Thoracic aorta (tissue), 2 donors: Measurements from ENCODE around the gene UBE2H. TPM values are rescaled to one million over a fixed set of nuclear protein-coding genes. Genes with fewer than 3 reads are reported as not detected.

Experiments
- ATAC-seq: fragments of 150-250 bp; one replicate; pipeline ENCODE4 v1.8.0; 2017; ENCODE audit warnings: low read depth; ENCODE audit not compliant: insufficient number of reproducible peaks, low FRiP score
- DNase-seq: peaks from one replicate; pipeline ENCODE4 v3.0.0-alpha.2; 2020; ENCODE audit warnings: low spot score
- H3K27ac ChIP-seq, 2 donors: fragments of 200-600 bp; sonication (generic); 1 replicate in 1 of 2; 2 replicates in 1 of 2; pipeline ENCODE4 v1.5.1; 2016; ENCODE audit warnings: mild to moderate bottlenecking in 2 of 2, moderate library complexity in 2 of 2
- H3K27me3 ChIP-seq: fragments of 200-600 bp; sonication (generic); replicated peaks from 2 replicates; pipeline ENCODE4 v1.6.0; 2016; ENCODE audit warnings: mild to moderate bottlenecking; ENCODE audit not compliant: insufficient read depth
- H3K36me3 ChIP-seq: fragments of 200-600 bp; sonication (generic); one replicate; pipeline ENCODE4 v1.5.1; 2016
- H3K4me1 ChIP-seq, 2 donors: fragments of 200-600 bp; sonication (generic); 1 replicate in 1 of 2; 2 replicates in 1 of 2; pipeline versions ENCODE4 v1.5.1 to v1.6.0; 2016; ENCODE audit warnings: low read depth in 2 of 2, mild to moderate bottlenecking in 1 of 2; ENCODE audit not compliant: control insufficient read depth in 1 of 2
- H3K4me3 ChIP-seq: fragments of 200-600 bp; sonication (generic); 2 replicates; pipeline ENCODE4 v1.5.1; 2016; ENCODE audit warnings: mild to moderate bottlenecking
- H3K9me3 ChIP-seq: fragments of 200-600 bp; sonication (generic); 2 replicates; pipeline ENCODE4 v1.5.1; 2016
- CTCF ChIP-seq: fragments of 200-600 bp; sonication (generic); IDR thresholded peaks from one replicate; pipeline ENCODE4 v1.5.1; 2019; ENCODE audit warnings: antibody characterized with exemption
- total RNA-seq, 2 donors: library from RNA; depleted of rRNA; stranded (reverse); fragments of >200 nt; gene quantifications; one replicate each; pipeline versions ENCODE4 v1.1.0 to v1.2.3, GENCODE V29; 2016

The UBE2H gene
- total RNA-seq, 2 donors from 2014 or later = 136 to 158 TPM

- Histone ChIP-seq H3K4me3 (peak overlapping the region; percentile 25), H3K27ac (no peak overlapping the region), H3K36me3 (no peaks in the 10 kb centered on the region), H3K9me3 (no peaks in the 10 kb centered on the region), H3K27me3 (peaks cover 49% of the 10 kb centered on the region), H3K4me1 (peaks cover 21 to 49% of the 10 kb centered on the region in 2 donors)
- no peak for TF ChIP-seq CTCF
- ATAC-seq (no peak), DNase-seq (no peak)
Measured at GRCh38 chr7:129784783-129785684, 167.7 kb downstream of the UBE2H start.

- peak overlapping the region; percentile 25 for H3K4me3 ChIP-seq
- DNase-seq (no peak), ATAC-seq (no peak)
- H3K27me3 ChIP-seq = peaks cover 52% of the 10 kb centered on the region
- TF ChIP-seq CTCF = no peak
- H3K4me1 ChIP-seq = peaks cover 26 to 55% of the 10 kb centered on the region in 2 donors
- no peaks in the 10 kb centered on the region for H3K36me3 ChIP-seq
- H3K27ac ChIP-seq = no peak overlapping the region
- H3K9me3 ChIP-seq = no peaks in the 10 kb centered on the region
Measured at GRCh38 chr7:129784437-129784782, 168.3 kb downstream of the UBE2H start.

- DNase-seq (no peak), ATAC-seq (no peak)
- Histone ChIP-seq H3K27ac (no peak overlapping the region), H3K9me3 (no peaks in the 10 kb centered on the region), H3K4me1 (peaks cover 33 to 64% of the 10 kb centered on the region in 2 donors), H3K36me3 (no peaks in the 10 kb centered on the region), H3K4me3 (peak overlapping the region; percentile 70), H3K27me3 (peaks cover 61% of the 10 kb centered on the region)
- no peak for TF ChIP-seq CTCF
Measured at GRCh38 chr7:129783584-129783919, 169.2 kb downstream of the UBE2H start.

GRCh38 chr7:129782818-129783583, 169.8 kb downstream of the UBE2H start:
- Histone ChIP-seq H3K4me3 (peak overlapping the region; percentile 70), H3K27ac (no peak overlapping the region), H3K36me3 (no peaks in the 10 kb centered on the region), H3K27me3 (peaks cover 61% of the 10 kb centered on the region), H3K9me3 (no peaks in the 10 kb centered on the region), H3K4me1 (peaks cover 33 to 64% of the 10 kb centered on the region in 2 donors)
- no peak for TF ChIP-seq CTCF
- ATAC-seq = no peak
- DNase-seq = no peak
